ENCODE measurements around the gene ZNF626.

DNA sequence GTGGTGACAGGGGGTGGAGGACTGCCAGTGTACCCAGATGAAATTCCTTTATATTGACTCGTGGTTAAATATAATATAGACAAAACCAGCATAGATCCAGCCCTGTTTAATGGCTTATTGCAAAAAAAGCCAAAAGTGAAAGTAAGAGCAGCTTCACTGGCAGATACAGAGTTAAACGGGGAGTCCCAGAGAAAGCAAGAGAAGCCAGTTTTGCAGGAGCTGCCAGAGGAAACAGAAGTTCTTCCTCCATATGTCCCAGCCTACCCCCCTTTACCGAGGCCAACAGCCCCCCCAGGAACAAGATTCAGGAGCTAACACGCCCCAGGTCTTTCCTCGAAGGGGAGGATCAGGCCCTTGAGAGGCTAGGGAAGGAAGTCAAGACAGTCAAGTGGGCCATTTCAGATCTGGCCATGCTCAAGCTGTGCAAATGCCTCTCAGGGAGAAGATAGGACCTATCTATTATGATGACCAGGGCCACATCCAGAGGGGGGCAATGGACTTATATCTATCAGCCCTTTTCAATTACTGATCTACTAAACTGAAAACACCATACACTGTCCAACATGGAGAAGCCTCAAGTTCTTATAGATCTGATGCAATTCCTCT, 48.6 kb downstream of the ZNF626 start:
- TF ChIP-seq, protein P1, sequence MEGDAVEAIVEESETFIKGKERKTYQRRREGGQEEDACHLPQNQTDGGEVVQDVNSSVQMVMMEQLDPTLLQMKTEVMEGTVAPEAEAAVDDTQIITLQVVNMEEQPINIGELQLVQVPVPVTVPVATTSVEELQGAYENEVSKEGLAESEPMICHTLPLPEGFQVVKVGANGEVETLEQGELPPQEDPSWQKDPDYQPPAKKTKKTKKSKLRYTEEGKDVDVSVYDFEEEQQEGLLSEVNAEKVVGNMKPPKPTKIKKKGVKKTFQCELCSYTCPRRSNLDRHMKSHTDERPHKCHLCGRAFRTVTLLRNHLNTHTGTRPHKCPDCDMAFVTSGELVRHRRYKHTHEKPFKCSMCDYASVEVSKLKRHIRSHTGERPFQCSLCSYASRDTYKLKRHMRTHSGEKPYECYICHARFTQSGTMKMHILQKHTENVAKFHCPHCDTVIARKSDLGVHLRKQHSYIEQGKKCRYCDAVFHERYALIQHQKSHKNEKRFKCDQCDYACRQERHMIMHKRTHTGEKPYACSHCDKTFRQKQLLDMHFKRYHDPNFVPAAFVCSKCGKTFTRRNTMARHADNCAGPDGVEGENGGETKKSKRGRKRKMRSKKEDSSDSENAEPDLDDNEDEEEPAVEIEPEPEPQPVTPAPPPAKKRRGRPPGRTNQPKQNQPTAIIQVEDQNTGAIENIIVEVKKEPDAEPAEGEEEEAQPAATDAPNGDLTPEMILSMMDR (IDR thresholded peaks at IDR 0.05; ENCODE audit: insufficient read depth, low read depth, low read length): no peak
- TF ChIP-seq EZH2 (IDR thresholded peaks at IDR 0.05; ENCODE audit: insufficient read depth, low read length): no peak
